HG02943 (cell line): ENCODE results near the gene SP1.
"Not testable (repeated sequence)": the region's sequence is repeated elsewhere in the genome, so short reads cannot be mapped to it uniquely, and the experiment has no call there.

Experiments used
- ATAC-seq: cut with Tn5 transposase; IDR thresholded peaks from one replicate; pipeline ENCODE4 v1.9.1; 2021; ENCODE audit warnings: mild to moderate bottlenecking, low read depth, moderate library complexity; ENCODE audit not compliant: unreplicated experiment

SP1 gene

DNA sequence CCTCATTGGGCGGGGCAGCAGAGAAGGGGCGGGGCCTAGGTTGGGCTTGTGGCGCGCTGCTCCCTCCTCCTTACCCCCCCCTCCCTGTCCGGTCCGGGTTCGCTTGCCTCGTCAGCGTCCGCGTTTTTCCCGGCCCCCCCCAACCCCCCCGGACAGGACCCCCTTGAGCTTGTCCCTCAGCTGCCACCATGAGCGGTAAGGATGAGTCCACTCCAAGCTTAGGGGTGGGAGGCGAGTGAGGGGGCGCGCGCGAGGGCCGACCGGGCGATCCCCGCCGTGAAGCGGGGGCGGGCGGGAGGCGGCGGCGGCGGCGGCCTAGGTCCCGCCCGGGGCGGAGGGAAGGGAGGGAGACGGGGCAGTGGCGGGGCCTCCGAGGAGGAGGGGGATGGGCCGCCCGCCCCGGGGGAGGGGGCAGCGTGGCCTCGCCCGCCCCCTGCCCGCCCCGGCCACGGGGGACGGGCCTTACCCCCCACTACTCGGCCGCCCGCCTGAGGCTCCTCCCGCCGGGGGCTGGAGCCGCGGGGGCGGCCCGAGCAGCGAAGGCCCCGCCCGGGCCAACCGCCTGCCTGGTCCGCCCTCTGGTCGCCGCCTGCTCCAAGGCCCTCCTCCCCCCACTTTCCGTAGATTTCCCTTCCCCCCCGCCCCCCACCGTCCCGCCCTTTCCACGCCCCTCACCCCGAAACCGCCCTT lies at the start of gene SP1:
TSS of gene SP1 (plus strand) at position 73 of the 690 bp plus-strand sequence. CDS start at position 189, 116 bp downstream.
- peak; percentile 31 for ATAC-seq

- ATAC-seq: no peak
Observed at GRCh38 chr12:53330671-53331070, 49.3 kb upstream of the SP1 start.

DNA sequence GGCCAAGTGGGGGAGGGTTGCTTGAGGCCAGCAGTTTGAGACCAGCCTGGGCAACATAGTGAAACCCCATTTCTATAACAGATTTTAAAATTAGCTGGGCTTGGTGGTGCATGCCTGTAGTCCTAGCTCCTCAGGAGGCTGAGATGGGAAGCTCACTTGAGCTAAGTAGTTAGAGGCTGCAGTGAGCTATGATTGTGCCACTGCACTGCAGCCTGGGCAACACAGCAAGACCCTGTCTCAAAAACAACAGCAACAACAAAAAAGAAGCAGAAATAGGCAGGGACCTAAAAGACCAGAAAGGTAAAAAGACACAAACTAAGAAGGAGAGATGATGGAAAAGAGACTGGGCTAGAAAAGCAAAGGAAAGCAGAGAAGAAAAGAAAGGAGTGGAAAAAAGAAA lies 47.6 kb upstream of the SP1 start:
- ATAC-seq: not testable (repeated sequence)

- ATAC-seq: no peak
Observed at GRCh38 chr12:53332744-53333143, 47.2 kb upstream of the SP1 start.

- ATAC-seq: no peak
Observed at GRCh38 chr12:53333289-53333688, 46.7 kb upstream of the SP1 start.

GRCh38 chr12:53333845-53334244 lies 46.1 kb upstream of the SP1 start:
- ATAC-seq: no peak

DNA sequence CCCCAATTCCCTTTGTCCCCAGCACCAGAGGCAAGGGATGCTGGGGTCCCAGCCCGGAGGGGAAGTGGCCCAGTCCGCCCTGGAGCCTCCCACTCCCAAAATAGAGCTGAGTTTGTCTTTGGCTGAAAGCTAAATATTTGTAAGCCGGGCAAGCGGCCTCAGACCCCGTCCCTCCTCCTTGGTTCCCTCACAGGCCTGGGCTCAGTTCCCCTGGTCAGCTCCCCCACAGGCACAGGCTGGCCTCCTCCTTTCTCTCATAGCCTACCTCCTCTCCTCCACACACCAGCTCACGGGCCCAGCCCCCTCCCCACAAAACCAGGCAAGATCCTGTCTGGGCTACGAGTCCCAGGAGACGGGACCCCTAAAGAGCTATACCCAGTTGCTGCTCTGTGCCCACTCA lies 45.2 kb upstream of the SP1 start:
- no peak for ATAC-seq

GRCh38 chr12:53336181-53336681 lies 43.7 kb upstream of the SP1 start, which contains the start of gene SP7:
Gene SP7, minus strand, starts transcription at chr12:53336354. Its CDS starts 708 bp downstream, at chr12:53335646.
- ATAC-seq: no peak

DNA sequence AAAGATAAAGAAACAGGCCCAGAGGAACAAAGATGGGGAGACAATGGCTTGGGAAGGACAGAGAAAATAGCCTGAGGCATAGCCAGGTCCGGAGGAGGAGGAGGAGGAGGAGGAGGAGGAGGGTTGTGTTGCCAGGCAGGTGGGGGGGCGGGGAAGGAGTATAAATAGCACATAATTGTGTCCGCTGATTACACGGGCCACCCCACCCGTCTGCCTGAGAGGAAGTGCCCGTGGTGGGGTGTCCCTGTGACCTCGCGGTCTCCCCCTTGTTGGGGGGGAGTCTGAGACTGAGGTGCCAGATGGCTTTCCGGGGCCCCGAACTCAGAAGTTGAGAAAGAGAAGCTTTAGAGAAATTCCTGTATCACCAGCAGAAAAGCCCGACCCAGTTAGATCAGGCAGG lies 42.0 kb upstream of the SP1 start:
- no peak for ATAC-seq

DNA sequence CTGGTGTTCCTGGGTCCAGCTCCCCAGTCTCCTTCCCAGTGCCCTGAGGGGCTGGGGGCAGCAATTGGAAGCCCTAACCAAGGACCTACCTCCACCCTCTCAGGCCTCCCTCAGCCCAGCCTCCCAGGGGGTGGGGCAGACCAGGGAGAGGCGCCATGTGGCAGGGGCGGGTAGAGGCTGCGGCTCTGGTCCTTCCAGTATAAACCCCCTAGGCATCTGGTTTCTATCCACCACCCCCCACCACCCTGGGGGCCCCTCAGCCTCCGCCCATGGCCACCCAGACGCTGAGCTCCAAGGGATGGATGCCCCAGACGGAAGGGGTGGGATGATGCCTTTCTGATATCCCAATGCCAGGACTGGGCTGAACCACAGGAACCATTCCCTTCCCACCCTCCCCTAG lies 41.1 kb upstream of the SP1 start:
- no peak for ATAC-seq

GRCh38 chr12:53340398-53340797 lies 39.6 kb upstream of the SP1 start:
- no peak for ATAC-seq

DNA sequence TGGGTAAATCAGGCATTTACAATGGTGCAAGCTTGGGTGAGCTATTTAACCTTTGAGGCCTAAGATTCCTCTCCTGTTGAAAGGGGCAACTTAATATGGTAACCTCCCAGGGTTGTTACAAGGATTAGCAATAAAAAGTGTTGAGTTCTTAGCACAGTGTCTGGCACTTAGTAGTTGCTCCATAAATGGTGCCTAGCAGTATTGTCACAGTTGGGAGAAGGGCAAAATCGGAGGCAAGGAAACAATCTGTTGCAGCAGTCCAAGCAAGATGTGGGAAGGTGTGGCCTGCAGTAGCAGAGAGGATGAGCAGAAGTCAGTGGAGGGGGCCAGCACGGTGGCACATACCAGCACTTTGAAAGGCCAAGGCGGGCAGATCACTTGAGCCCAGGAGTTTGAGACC lies 36.5 kb upstream of the SP1 start:
- no peak for ATAC-seq

DNA sequence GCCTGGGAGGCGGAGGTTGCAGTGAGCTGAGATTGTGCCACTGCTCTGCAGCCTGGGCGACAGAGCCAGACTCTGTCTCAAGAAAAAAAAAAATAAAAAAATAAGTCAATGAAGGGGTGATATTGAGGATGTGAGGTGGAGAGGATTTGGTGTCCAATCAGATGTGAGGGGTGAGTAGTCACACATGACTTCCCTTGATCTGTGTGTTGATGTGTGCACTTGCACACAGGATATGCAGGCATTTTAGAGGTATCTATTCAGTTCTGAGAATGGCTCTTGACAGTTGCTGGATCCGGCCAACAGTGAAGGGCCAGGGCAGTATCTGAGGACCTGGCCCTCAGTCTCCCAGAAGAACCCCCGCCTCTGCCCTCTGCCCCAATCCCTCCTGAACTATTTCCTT lies 36.0 kb upstream of the SP1 start:
- no peak for ATAC-seq

GRCh38 chr12:53344487-53344823 lies 35.5 kb upstream of the SP1 start:
- ATAC-seq: no peak

DNA sequence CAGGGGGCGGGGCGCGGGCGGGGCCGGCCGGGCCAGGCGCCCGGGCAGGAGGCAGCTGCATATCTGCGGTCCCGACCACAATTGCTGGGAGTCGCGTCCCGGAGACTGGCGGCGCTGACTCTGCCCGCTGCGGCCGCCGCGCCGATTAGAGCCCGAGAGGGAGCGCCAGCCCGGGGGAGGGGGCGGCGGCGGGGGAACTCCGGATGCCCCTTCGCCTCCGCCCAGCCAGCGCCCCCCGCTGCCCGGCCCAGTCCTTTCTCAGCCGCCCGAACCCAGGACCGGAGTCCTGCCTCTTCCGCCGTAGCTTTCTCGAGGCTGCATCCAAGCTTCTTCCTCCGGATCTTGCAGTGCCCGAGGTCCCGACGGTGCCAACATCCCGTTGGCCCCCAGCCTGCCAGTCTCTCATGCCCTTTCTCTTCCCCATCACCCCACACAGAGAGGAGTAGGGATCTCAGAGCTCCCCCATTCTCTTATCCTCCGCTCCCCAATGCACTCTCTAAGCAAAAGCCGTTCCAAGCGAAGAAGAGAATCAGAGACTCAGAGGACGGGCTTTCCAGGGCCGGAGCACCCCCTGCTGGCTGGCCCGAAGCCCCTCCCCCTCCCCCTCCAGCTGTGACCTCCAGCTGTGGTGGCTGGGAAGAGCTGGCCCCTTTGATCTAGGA lies 35.0 kb upstream of the SP1 start:
- ATAC-seq: no peak

- no peak for ATAC-seq
Observed at GRCh38 chr12:53345486-53346188, 34.3 kb upstream of the SP1 start.

DNA sequence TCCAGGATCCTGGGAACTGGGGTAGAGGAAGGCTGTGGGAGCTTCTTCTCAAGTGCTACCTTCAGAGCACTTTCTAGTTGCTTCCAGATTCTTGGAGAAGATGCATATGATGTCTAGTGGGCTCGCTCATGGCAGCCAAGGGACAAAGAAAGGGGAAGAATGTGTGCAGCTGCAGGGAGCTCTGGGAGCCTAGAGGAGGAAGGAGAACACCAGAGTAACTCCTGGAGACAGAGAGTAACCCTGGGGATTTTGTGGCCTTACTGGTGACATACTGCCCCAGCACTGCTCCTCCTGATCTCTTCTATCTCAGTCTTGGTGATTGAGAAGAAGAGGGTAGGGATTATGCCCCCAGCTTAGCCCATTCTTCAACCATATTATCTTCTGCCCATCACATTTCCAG lies 33.5 kb upstream of the SP1 start:
- no peak for ATAC-seq

GRCh38 chr12:53347905-53348304 lies 32.1 kb upstream of the SP1 start:
- no peak for ATAC-seq

DNA sequence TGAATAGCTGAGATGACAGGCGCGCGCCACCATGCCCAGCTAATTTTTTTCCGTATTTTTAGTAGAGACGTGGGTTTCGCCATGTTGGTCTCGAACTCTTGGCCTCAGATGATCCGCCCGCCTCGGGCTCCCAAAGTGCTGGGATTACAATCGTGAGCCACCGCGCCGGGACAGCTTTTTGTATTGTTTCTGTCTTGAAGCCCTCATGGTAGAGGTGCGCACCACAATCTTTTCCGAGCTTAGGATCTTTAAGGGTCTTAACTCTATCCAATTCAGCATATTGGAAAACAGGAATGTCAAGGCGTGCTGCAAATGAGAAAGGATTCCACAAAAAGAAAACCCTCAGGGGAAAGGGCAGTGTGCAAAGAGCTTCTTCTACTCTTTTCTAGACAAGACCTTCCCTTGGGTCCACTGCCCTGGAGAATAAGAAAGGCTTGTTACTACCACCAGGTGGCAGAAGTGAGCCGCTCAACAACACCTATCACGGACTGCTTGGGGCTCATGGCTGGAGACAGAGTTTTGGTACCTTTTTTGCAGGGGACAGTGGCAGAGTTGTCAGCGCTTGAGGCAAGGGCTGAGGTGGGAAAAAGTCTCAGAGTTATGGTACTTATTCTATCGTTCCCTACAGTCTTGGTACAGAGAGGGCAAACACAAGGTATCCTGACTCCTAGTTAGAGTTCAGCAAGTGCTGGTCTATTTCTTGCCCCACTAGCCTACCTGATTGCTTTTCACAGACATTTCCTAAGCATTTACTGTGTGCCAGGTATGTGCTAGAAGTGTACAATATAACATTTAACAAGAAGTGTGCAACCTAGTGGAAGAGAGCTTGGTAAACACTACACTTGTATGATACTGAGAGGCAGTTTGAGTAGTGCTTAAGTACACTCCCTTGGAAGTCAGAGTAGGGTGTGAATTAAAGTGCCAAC lies 27.4 kb upstream of the SP1 start:
- ATAC-seq: no peak

GRCh38 chr12:53353257-53353655 lies 26.7 kb upstream of the SP1 start:
- ATAC-seq: no peak
